Lower leg skin (tissue), 4 donors: ENCODE measurements around the gene LRRC3C. TPM values are rescaled to one million over a fixed set of nuclear protein-coding genes. Genes with fewer than 3 reads are reported as not detected.
A peak's percentile ranks its signal among the peaks of the same experiment; 100 is the strongest.
"Not testable (repeated sequence)": the region's sequence is repeated elsewhere in the genome, so short reads cannot be mapped to it uniquely, and the experiment has no call there.

Source experiments
- DNase-seq, 2 donors: peaks; one replicate each; pipeline ENCODE4 v3.0.0-alpha.2; 2019; ENCODE audit warnings: low spot score in 2 of 2
- H3K4me3 ChIP-seq: fragments of 200-600 bp; sonication (generic); 2 replicates; pipeline ENCODE4 v1.5.1; 2017; ENCODE audit warnings: mild to moderate bottlenecking, low read depth; ENCODE audit not compliant: poor library complexity, severe bottlenecking
- CTCF ChIP-seq, 3 donors: fragments of 450-650 bp; IDR thresholded peaks; one replicate each; pipeline ENCODE4 v1.5.1; 2016; ENCODE audit warnings: antibody characterized with exemption in 3 of 3, mild to moderate bottlenecking in 3 of 3, moderate library complexity in 2 of 3
- POLR2A ChIP-seq, 2 donors: fragments of 450-650 bp; IDR thresholded peaks; one replicate each; pipeline ENCODE4 v1.6.1; 2016 to 2017; ENCODE audit warnings: antibody characterized with exemption in 2 of 2, mild to moderate bottlenecking in 1 of 2, moderate library complexity in 1 of 2
- WGBS, 2 donors: methylation state at CpG; one replicate each; pipeline ENCODE4 v1.1.5; 2018; 5-methylcytosine and 5-hydroxymethylcytosine counted together
- intact Hi-C: fragments of 100-400 bp; cut with DNase I; formaldehyde crosslinking; loops from one replicate; pipeline ENCODE4 v1.15.0; 2023; ENCODE audit warnings: low total_unique reads
- total RNA-seq, 4 donors: library from RNA; depleted of rRNA; stranded (reverse); fragments of >200 nt; gene quantifications; one replicate each; pipeline ENCODE4 v1.1.0, GENCODE V29; 2016

LRRC3C gene
- total RNA-seq, 4 donors from 2014 or later: 0.52 TPM; not detected in 3

DNA sequence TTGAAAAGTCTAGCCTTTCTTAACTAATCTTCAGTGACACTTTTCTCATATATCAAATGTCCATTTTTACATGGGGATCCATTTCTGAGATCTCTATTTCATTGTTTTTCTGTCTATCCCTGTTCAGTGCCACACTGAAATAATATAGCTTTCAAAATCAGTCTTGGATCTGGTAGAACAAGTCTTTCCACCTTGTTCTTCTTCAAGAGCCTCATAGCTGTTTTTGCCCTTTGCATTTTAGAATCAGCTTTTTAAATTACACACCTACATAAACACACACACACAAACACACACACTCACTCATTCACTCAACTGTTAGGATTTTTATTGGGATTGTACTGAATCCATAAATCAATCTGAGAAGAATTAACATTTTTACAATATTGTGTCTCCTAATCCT lies 28.3 kb upstream of the LRRC3C start:
- TF ChIP-seq CTCF (IDR thresholded peaks at IDR 0.05): no peak
- no peak for TF ChIP-seq POLR2A (IDR thresholded peaks at IDR 0.05)
- H3K4me3 ChIP-seq: no peak overlapping the region
- no peak for DNase-seq
- intact Hi-C loops: no loop called here

DNA sequence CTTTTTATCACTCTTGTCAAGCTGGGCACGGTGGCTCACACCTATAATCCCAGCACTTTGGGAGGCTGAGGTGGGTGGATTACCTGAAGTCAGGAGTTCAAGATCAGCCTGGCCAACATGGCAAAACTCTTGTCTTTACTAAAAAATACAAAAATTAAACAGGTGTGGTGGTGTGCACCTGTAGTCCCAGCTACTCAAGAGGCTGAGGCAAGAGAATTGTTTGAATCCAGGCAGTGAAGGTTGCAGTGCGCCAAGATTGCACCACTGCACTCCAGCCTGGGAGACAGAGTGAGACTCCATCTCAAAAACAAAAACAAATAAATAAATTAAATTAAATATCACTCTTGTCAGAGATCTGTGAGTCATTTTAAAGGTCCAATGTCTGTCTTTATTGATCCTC lies 25.5 kb upstream of the LRRC3C start:
- 86 to 95% methylated on average over 2 of the region's 2 CpGs for WGBS, 2 donors
- H3K4me3 ChIP-seq, DNase-seq, intact Hi-C loops: not testable (repeated sequence)

- 87 to 92% methylated on average over 4 of the region's 4 CpGs for WGBS, 2 donors
- H3K4me3 ChIP-seq: no peak overlapping the region
- DNase-seq: no peak
- TF ChIP-seq POLR2A (IDR thresholded peaks at IDR 0.05) (no peak), CTCF (IDR thresholded peaks at IDR 0.05) (no peak)
- intact Hi-C loops: no loop called here
These were observed 24.2 kb upstream of the LRRC3C start for GRCh38 chr17:39903158-39903884.

- 90 to 92% methylated on average over 3 of the region's 3 CpGs for WGBS, 2 donors
- no peak for DNase-seq
These were observed 22.6 kb upstream of the LRRC3C start for GRCh38 chr17:39904990-39905288.

GRCh38 chr17:39908789-39909352 lies 18.7 kb upstream of the LRRC3C start:
- 93 to 94% methylated on average over 6 of the region's 6 CpGs for WGBS, 2 donors
- peak in 1 of 2 donors; percentile 73 for DNase-seq
- H3K4me3 ChIP-seq: no peak overlapping the region
- intact Hi-C loops: no loop called here
- TF ChIP-seq CTCF (IDR thresholded peaks at IDR 0.05) (no peak), POLR2A (IDR thresholded peaks at IDR 0.05) (no peak)

More at GRCh38 chr17:39904990-39905288, 22.6 kb upstream of the LRRC3C start:
- intact Hi-C loops: no loop called here
- H3K4me3 ChIP-seq: no peak overlapping the region
- TF ChIP-seq CTCF (IDR thresholded peaks at IDR 0.05): no peak
- no peak for TF ChIP-seq POLR2A (IDR thresholded peaks at IDR 0.05)

GRCh38 chr17:39913989-39914388 lies 13.5 kb upstream of the LRRC3C start:
- TF ChIP-seq CTCF (IDR thresholded peaks at IDR 0.05): no peak
- no peak for TF ChIP-seq POLR2A (IDR thresholded peaks at IDR 0.05)
- 88 to 98% methylated on average over 3 of the region's 3 CpGs for WGBS, 2 donors
- DNase-seq: no peak
- intact Hi-C loops: loop anchor here (10.0 kb wide), 1 partner anchor 49 kb away; the partner anchor contains the start of genes IKZF3 and ZPBP2
- H3K4me3 ChIP-seq: no peak overlapping the region
